Mucosa of descending colon (tissue), 3 donors: ENCODE results near the gene GJA5. TPM values are rescaled to one million over a fixed set of nuclear protein-coding genes. Genes with fewer than 3 reads are reported as not detected.

ENCODE experiments used
- ATAC-seq: fragments of 200-7000 bp; cut with Tn5 transposase; one replicate; pipeline ENCODE4 v1.9.1; 2020; ENCODE audit warnings: mild to moderate bottlenecking, moderate library complexity
- DNase-seq, 3 donors: peaks; one replicate each; pipeline ENCODE4 v3.0.0-alpha.2; 2020
- H3K36me3 ChIP-seq: fragments of 200-600 bp; one replicate; pipeline ENCODE4 v1.8.0; 2021; ENCODE audit warnings: low read depth, mild to moderate bottlenecking
- H3K4me1 ChIP-seq: fragments of 200-600 bp; one replicate; pipeline ENCODE4 v1.8.0; 2021; ENCODE audit warnings: low read depth, mild to moderate bottlenecking
- H3K4me3 ChIP-seq: fragments of 200-600 bp; one replicate; pipeline ENCODE4 v1.8.0; 2021; ENCODE audit warnings: mild to moderate bottlenecking
- H3K9me3 ChIP-seq: fragments of 200-600 bp; one replicate; pipeline ENCODE4 v1.8.0; 2021; ENCODE audit warnings: mild to moderate bottlenecking
- CTCF ChIP-seq: fragments of 200-600 bp; IDR thresholded peaks from one replicate; pipeline ENCODE4 v1.8.0; 2022; ENCODE audit warnings: antibody characterized with exemption, mild to moderate bottlenecking
- intact Hi-C, 2 donors: fragments of 100-400 bp; cut with DNase I in 1 of 2; cut with micrococcal nuclease in 1 of 2; formaldehyde crosslinking; loops; one replicate each; pipeline versions ENCODE4 v1.11.0 to v1.11.1; 2022; cut with DNase I, micrococcal nuclease
- total RNA-seq, 3 donors: library from RNA; stranded (reverse); fragmentation: NEBNext Ultra II Directional in 2 of 3; extraction: Animal tissue kit (Norgen Biotek cat#: 25700) in 2 of 3; gene quantifications; one replicate each; pipeline versions ENCODE4 v1.2.1 to v1.2.4, GENCODE V29; 2021 to 2023
- donor health status: DM: no; HTN: no; CAD: no; lungs with moderate emphysema.
- donor health status: DM: no; HTN: no; CAD: no.
- donor health status: DM: no; HTN: yes; CAD: no.

Gene GJA5
- total RNA-seq, 3 donors from 2014 or later, result 1.3 to 7.7 (median 3.0) TPM

DNA sequence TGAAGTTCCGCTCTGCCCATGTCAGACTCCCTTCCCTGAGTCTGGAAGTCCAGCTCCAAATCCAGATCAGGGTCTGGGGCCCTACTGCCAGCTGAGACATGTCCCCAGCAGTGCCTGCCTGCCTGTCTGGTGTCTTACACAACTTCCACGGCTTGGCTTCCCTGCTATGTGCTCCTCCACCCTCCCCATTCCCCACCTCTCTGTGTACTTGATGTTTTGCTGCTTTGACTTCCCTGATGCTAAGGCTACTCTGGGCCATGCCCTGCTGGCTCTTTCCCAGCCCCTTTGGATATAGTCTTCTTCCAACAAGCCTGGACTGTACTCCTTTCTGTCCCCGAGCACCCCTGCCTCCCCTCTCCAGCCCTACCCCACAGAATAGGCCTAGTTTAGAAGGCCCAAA, 7.3 kb downstream of the GJA5 start:
- intact Hi-C loops, result no loop called here
- no peak overlapping the region for H3K4me3 ChIP-seq
- H3K36me3 ChIP-seq, result no peaks in the 10 kb centered on the region
- TF ChIP-seq CTCF, result no peak
- no peaks in the 10 kb centered on the region for H3K4me1 ChIP-seq
- no peaks in the 10 kb centered on the region for H3K9me3 ChIP-seq
- no peak for ATAC-seq
- DNase-seq, result no peak

DNA sequence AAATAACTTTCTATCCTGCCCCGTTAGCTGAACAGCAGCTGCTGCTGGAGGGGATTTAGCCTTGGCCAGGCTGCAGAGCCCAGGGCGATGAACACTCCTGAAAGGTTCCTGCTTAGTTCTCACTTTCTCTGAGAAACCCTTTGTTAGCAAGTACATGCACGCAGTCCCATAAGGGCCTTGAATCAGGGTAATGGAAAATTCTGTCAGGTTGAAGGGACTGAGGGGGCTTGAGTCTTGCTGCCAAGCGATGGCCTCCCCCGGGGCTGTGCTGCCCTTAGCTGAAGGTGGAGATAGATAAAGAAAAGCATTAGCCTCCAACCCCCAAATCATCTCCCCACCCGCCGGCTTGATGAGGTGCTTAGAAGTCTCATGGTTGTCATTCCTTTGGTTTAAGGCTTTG, 7.9 kb downstream of the GJA5 start:
- Histone ChIP-seq H3K36me3 (no peaks in the 10 kb centered on the region), H3K9me3 (no peaks in the 10 kb centered on the region), H3K4me3 (no peak overlapping the region), H3K4me1 (no peaks in the 10 kb centered on the region)
- no peak for DNase-seq
- ATAC-seq, result no peak
- intact Hi-C loops, result no loop called here
- TF ChIP-seq CTCF, result no peak

DNA sequence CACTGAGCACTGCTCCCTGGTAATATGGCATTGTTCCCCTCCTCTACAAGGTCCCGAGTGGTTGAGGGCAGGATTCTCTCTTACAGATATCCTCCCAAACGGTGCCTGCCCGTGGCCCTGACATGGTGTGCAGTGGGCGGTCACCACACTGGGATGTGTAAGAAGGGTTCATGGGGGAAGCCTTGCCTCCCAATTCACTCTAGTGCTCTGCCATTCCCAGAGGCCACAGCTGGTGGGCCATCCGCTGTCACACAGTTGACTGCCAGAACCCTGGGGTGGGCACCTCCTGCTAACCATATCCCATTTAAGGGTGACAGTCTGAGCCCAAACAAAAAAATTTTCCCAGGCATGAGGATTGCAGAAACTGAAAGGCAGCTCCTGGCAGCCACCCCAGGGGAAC, 9.1 kb downstream of the GJA5 start:
- no peak for TF ChIP-seq CTCF
- ATAC-seq (no peak), DNase-seq (no peak)
- intact Hi-C loops, result no loop called here
- Histone ChIP-seq H3K36me3 (no peaks in the 10 kb centered on the region), H3K9me3 (no peaks in the 10 kb centered on the region), H3K4me3 (no peak overlapping the region), H3K4me1 (no peaks in the 10 kb centered on the region)

DNA sequence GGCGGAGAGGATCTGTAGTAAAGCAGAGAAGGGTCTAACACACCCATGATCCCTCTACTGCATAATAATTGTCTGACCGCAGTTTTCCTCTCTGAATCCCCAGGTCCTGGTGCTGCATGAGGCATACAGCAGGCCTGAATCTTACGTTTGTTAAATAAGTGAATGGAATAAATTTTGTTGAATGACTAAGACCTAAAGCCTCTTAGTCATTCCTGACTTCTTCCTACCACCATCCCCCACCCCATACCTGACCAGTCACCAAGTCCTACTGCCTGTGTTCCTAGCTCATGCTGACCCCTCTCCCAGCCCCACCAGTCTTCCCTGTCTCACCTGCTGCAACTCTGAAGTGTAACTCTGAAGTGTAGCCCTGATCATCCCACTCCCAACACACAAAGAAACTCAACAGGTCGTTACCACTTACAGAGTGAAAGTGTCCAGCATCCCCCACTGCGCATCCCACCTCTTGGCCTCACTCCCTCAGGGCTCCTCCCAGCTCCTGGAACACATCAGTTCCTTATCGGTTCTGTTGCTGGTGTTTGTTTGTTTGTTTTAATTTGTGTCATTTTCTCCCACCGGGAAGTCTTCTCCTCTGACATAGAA, 9.7 kb downstream of the GJA5 start:
- intact Hi-C loops, result no loop called here
- ATAC-seq, result no peak

DNA sequence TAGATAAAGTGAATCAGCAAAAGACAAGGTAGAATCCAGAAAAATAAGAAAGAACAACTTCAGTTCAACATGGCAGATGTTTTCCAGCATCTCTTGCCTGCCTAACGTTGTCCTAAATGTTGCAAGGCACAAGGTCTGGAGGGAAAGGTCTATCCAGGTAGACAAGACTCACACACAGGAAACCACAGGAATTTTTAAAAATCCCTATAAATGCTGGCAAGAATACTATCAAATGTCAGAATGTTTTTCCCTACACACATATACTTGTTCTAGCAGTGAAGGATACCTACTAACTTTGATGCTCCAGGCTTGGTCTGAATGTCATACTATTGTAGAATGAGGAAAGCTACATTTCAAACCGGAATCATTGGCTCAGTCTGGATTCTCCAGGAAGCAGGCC, 10.6 kb downstream of the GJA5 start:
- Histone ChIP-seq H3K4me1 (no peaks in the 10 kb centered on the region), H3K9me3 (no peaks in the 10 kb centered on the region), H3K4me3 (no peak overlapping the region), H3K36me3 (no peaks in the 10 kb centered on the region)
- ATAC-seq (no peak), DNase-seq (no peak)
- TF ChIP-seq CTCF, result no peak
- intact Hi-C loops, result no loop called here

More for the DNA sequence above, 9.7 kb downstream of the GJA5 start:
- TF ChIP-seq CTCF, result no peak
- H3K9me3 ChIP-seq, result no peaks in the 10 kb centered on the region
- no peaks in the 10 kb centered on the region for H3K4me1 ChIP-seq
- no peak overlapping the region for H3K4me3 ChIP-seq
- no peaks in the 10 kb centered on the region for H3K36me3 ChIP-seq
- no peak for DNase-seq
